Panc1 (cell line): Measurements from ENCODE around the gene FSIP1. TPM values are rescaled to one million over a fixed set of nuclear protein-coding genes. Genes with fewer than 3 reads are reported as not detected.

Experiments used
- ATAC-seq: fragments of 200-7000 bp; cut with Tn5 transposase; 2 replicates; pipeline ENCODE4 v1.9.1; 2020; ENCODE audit warnings: mild to moderate bottlenecking, moderate library complexity
- BruUV-seq: library from RNA; stranded (reverse); fragments of 400-500 nt; replicated peaks from 2 replicates; lab custom pipeline; 2021; lab: Mats Ljungman, UMichigan
- CTCF ChIA-PET: fragments of 300-600 bp; sonication (Branson Sonifier 250); formaldehyde crosslinking; loops from one replicate; lab custom pipeline; 2022; ENCODE audit warnings: antibody characterized with exemption; lab: Charles Lee
- POLR2A ChIA-PET: fragments of 300-600 bp; sonication (Branson Sonifier 250); formaldehyde crosslinking; loops from one replicate; lab custom pipeline; 2022; ENCODE audit warnings: antibody characterized with exemption; lab: Charles Lee
- DNase-seq: peaks from one replicate; pipeline ENCODE4 v3.0.0-alpha.2; 2010; ENCODE audit warnings: low read depth, low spot score
- H3K27ac ChIP-seq: 2 replicates; pipeline ENCODE4 v1.5.1; 2011; ENCODE audit warnings: mild to moderate bottlenecking, low read length, inconsistent platforms
- H3K27me3 ChIP-seq: fragments of 200-500 bp; sonication (Bioruptor generic); 2 replicates; pipeline ENCODE4 v1.6.0; 2014; ENCODE audit warnings: low read length, inconsistent platforms; ENCODE audit not compliant: control insufficient read depth, insufficient read depth
- H3K36me3 ChIP-seq: fragments of 200-500 bp; sonication (Bioruptor generic); 2 replicates; pipeline ENCODE4 v1.5.1; 2014; ENCODE audit warnings: inconsistent platforms, mild to moderate bottlenecking, low read length, moderate library complexity; ENCODE audit not compliant: control insufficient read depth, insufficient read depth
- H3K4me1 ChIP-seq: 2 replicates; pipeline ENCODE4 v1.5.1; 2011; ENCODE audit warnings: inconsistent platforms, mild to moderate bottlenecking, low read length, moderate library complexity; ENCODE audit not compliant: control insufficient read depth, insufficient read depth
- H3K4me3 ChIP-seq, 2 experiments: 2 replicates each; pipeline ENCODE4 v1.5.1; 2011 to 2012; ENCODE audit warnings: low read depth in 2 of 2, low read length in 2 of 2, mild to moderate bottlenecking in 2 of 2, inconsistent platforms in 1 of 2, moderate library complexity in 1 of 2
- H3K9me3 ChIP-seq: fragments of 200-500 bp; sonication (Bioruptor generic); 2 replicates; pipeline ENCODE4 v1.5.1; 2014; ENCODE audit warnings: low read depth, mild to moderate bottlenecking, inconsistent platforms, low read length, moderate library complexity; ENCODE audit not compliant: control insufficient read depth, insufficient read depth
- POLR2AphosphoS5 ChIP-seq: IDR thresholded peaks from 2 replicates; pipeline ENCODE4 v1.6.1; 2012; ENCODE audit warnings: mild to moderate bottlenecking, low read depth, low read length, moderate library complexity
- SIN3A ChIP-seq: IDR thresholded peaks from 2 replicates; pipeline ENCODE4 v1.6.1; 2012; ENCODE audit warnings: low read depth, mild to moderate bottlenecking, low read length, moderate library complexity, borderline replicate concordance; ENCODE audit not compliant: insufficient read depth
- TCF7L2 ChIP-seq: IDR thresholded peaks from 2 replicates; pipeline ENCODE4 v1.6.1; 2011; ENCODE audit warnings: mild to moderate bottlenecking, low read depth, low read length, inconsistent platforms
- in situ Hi-C: cut with HindIII; loops from 2 replicates; pipeline ENCODE4 v1.10.0; 2016; ENCODE audit warnings: low sequenced_read_pairs, low pct_unique_long_range_greater_than_20kb
- intact Hi-C: fragments of 100-400 bp; cut with micrococcal nuclease; formaldehyde crosslinking; loops from one replicate; pipeline ENCODE4 v1.10.0; 2022; ENCODE audit not compliant: unreplicated experiment
- total RNA-seq: library from RNA; stranded (reverse); gene quantifications from one replicate; pipeline ENCODE4 v1.2.1, GENCODE V29; 2021; ENCODE audit not compliant: unreplicated experiment
- TF ChIP-seq, protein P1 (sequence below): fragments of 450-650 bp; IDR thresholded peaks from 2 replicates; pipeline ENCODE4 v1.5.1; 2017; ENCODE audit warnings: mild to moderate bottlenecking
- TF ChIP-seq, protein P2 (sequence below), 2 experiments: IDR thresholded peaks; 2 replicates each; pipeline ENCODE4 v1.6.1; 2011 to 2012; ENCODE audit warnings: low read depth in 2 of 2, control low read depth in 1 of 2, low read length in 1 of 2, mild to moderate bottlenecking in 1 of 2, moderate library complexity in 1 of 2; ENCODE audit not compliant: insufficient read depth in 1 of 2

The FSIP1 gene
- total RNA-seq, 1 experiment from 2014 or later, result 1.4 TPM

DNA sequence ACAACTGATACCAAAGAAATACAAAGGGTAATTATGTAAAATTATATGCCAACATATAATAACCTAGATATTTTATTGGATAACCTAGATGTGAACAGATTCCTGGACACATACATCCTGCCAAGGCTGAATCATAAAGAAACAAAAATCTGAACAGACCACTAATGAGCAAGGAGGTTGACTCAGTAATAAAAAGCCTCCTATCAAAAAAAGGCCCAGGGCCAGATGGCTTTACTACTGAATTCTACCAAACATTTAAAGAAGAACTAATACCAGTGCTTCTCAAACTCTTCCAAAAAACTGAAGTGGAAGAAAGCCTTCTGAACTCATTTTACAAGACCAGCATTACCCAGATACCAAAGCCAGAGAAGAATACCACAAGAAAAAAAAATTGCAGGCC, 169.4 kb downstream of the FSIP1 start:
- no peak for DNase-seq
- H3K9me3 ChIP-seq, result peaks cover 6% of the 10 kb centered on the region; the same call in 1 of the 2 replicates
- POLR2A ChIA-PET, result interaction anchor here (0.6 kb wide), 1 partner anchor 26 kb away, joined by 3 read pairs; no protein-coding TSS in a partner anchor
- intact Hi-C loops (no loop called here), in situ Hi-C loops (no loop called here)
- TF ChIP-seq POLR2AphosphoS5 (no peak), SIN3A (no peak)
- TF ChIP-seq, protein P1, sequence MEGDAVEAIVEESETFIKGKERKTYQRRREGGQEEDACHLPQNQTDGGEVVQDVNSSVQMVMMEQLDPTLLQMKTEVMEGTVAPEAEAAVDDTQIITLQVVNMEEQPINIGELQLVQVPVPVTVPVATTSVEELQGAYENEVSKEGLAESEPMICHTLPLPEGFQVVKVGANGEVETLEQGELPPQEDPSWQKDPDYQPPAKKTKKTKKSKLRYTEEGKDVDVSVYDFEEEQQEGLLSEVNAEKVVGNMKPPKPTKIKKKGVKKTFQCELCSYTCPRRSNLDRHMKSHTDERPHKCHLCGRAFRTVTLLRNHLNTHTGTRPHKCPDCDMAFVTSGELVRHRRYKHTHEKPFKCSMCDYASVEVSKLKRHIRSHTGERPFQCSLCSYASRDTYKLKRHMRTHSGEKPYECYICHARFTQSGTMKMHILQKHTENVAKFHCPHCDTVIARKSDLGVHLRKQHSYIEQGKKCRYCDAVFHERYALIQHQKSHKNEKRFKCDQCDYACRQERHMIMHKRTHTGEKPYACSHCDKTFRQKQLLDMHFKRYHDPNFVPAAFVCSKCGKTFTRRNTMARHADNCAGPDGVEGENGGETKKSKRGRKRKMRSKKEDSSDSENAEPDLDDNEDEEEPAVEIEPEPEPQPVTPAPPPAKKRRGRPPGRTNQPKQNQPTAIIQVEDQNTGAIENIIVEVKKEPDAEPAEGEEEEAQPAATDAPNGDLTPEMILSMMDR, result no peak
- CTCF ChIA-PET, result no interaction called here
- no peaks in the 10 kb centered on the region for H3K36me3 ChIP-seq
- BruUV-seq, result no TSS peak
- no peak overlapping the region for H3K27ac ChIP-seq
- no peak overlapping the region for H3K4me3 ChIP-seq
- no peaks in the 10 kb centered on the region for H3K4me1 ChIP-seq
- ATAC-seq, result no peak
- H3K27me3 ChIP-seq, result no peaks in the 10 kb centered on the region

DNA sequence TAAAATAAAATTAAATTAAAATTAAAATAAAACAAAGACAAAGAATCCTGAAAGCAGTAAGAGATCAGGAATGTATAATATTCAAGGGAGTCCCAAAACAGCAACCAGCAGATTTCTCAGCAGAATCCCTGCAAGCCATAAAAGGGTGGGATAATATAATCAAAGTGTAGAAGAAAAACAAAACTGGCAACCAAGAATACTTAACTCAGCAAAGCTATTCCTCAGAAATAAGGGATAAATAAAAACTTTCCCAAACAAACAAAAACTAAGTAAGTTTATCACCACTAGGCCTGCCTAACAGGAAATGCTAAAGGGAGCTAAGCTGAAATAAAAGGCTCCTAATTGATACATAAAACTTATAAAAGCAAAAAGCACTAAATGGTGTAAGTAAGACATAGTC, 172.0 kb downstream of the FSIP1 start:
- H3K27ac ChIP-seq, result no peak overlapping the region
- H3K4me3 ChIP-seq, result no peak overlapping the region
- H3K9me3 ChIP-seq, result peaks cover 6% of the 10 kb centered on the region; the same call in 1 of the 2 replicates
- ChIA-PET POLR2A (no interaction called here), CTCF (no interaction called here)
- TF ChIP-seq, protein P1, result no peak
- TF ChIP-seq TCF7L2 (no peak), SIN3A (no peak), POLR2AphosphoS5 (no peak)
- TF ChIP-seq, protein P2, sequence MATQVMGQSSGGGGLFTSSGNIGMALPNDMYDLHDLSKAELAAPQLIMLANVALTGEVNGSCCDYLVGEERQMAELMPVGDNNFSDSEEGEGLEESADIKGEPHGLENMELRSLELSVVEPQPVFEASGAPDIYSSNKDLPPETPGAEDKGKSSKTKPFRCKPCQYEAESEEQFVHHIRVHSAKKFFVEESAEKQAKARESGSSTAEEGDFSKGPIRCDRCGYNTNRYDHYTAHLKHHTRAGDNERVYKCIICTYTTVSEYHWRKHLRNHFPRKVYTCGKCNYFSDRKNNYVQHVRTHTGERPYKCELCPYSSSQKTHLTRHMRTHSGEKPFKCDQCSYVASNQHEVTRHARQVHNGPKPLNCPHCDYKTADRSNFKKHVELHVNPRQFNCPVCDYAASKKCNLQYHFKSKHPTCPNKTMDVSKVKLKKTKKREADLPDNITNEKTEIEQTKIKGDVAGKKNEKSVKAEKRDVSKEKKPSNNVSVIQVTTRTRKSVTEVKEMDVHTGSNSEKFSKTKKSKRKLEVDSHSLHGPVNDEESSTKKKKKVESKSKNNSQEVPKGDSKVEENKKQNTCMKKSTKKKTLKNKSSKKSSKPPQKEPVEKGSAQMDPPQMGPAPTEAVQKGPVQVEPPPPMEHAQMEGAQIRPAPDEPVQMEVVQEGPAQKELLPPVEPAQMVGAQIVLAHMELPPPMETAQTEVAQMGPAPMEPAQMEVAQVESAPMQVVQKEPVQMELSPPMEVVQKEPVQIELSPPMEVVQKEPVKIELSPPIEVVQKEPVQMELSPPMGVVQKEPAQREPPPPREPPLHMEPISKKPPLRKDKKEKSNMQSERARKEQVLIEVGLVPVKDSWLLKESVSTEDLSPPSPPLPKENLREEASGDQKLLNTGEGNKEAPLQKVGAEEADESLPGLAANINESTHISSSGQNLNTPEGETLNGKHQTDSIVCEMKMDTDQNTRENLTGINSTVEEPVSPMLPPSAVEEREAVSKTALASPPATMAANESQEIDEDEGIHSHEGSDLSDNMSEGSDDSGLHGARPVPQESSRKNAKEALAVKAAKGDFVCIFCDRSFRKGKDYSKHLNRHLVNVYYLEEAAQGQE (IDR thresholded peaks at IDR 0.05; ENCODE audit: insufficient read depth in 1 of 2, low read depth in 2 of 2, low read length in 1 of 2), result no peak
- DNase-seq, result no peak
- intact Hi-C loops, result no loop called here
- no peaks in the 10 kb centered on the region for H3K27me3 ChIP-seq
- no peak for ATAC-seq
- BruUV-seq, result no TSS peak
- no peaks in the 10 kb centered on the region for H3K4me1 ChIP-seq
- in situ Hi-C loops, result no loop called here
- H3K36me3 ChIP-seq, result no peaks in the 10 kb centered on the region
